Peyer's patch (tissue), 4 donors: ENCODE data around the gene CD96.

Source experiments
- POLR2A ChIP-seq, 2 donors: fragments of 450-650 bp; IDR thresholded peaks; one replicate each; pipeline ENCODE4 v1.5.1; 2017; ENCODE audit warnings: antibody characterized with exemption in 2 of 2, mild to moderate bottlenecking in 2 of 2, moderate library complexity in 2 of 2
- TF ChIP-seq, protein P1 (sequence below), 6 experiments: fragments of 450-650 bp in 4 of 6; fragments of 200-600 bp in 2 of 6; sonication (generic) in 1 of 6; IDR thresholded peaks; one replicate each; pipeline ENCODE4 v1.5.1; 2017 to 2019; ENCODE audit warnings: antibody characterized with exemption in 6 of 6, mild to moderate bottlenecking in 3 of 6, moderate library complexity in 1 of 6

DNA sequence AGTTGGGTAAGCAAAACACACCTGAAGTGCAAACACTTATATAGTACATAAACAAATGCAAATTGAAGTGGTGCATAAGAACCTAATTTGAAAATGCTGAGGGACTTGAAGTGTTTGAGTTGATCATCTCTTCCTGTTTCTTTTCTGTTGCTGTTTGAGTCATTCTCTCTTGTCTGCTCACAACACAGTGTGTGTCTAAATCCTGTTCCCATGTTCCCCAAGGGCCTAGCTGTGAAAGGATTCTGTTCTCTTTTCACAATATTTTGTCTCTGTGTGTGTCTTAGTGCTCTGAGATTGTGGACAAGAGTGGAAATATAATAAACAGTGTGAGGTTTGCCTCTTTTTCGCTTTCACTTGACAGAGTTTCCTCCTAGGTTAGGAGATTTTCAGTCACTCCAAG, 6.1 kb downstream of the CD96 start:
- TF ChIP-seq, protein P1, sequence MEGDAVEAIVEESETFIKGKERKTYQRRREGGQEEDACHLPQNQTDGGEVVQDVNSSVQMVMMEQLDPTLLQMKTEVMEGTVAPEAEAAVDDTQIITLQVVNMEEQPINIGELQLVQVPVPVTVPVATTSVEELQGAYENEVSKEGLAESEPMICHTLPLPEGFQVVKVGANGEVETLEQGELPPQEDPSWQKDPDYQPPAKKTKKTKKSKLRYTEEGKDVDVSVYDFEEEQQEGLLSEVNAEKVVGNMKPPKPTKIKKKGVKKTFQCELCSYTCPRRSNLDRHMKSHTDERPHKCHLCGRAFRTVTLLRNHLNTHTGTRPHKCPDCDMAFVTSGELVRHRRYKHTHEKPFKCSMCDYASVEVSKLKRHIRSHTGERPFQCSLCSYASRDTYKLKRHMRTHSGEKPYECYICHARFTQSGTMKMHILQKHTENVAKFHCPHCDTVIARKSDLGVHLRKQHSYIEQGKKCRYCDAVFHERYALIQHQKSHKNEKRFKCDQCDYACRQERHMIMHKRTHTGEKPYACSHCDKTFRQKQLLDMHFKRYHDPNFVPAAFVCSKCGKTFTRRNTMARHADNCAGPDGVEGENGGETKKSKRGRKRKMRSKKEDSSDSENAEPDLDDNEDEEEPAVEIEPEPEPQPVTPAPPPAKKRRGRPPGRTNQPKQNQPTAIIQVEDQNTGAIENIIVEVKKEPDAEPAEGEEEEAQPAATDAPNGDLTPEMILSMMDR (IDR thresholded peaks at IDR 0.05) = no peak
- TF ChIP-seq POLR2A (IDR thresholded peaks at IDR 0.05) = no peak
